Natural killer cell (primary cell): ENCODE measurements around the gene GRID2. TPM values are rescaled to one million over a fixed set of nuclear protein-coding genes. Genes with fewer than 3 reads are reported as not detected.

ENCODE experiments used
- ATAC-seq, 3 donors: fragments of 150-1000 bp in 2 of 3; fragments of 200-7000 bp in 1 of 3; cut with Tn5 transposase; 1 replicate in 1 of 3; 2 replicates in 2 of 3; pipeline ENCODE4 v1.10.0; 2021; ENCODE audit warnings: mild to moderate bottlenecking in 2 of 3, moderate library complexity in 2 of 3
- DNase-seq, 2 donors: peaks; one replicate each; pipeline versions ENCODE4 v3.0.0 to v3.0.0-alpha.2; 2013 to 2021; ENCODE audit warnings: mixed read lengths in 1 of 2
- H3K27ac ChIP-seq: one replicate; pipeline ENCODE4 v1.5.1; 2013; ENCODE audit warnings: mild to moderate bottlenecking, low read length
- H3K27me3 ChIP-seq: one replicate; pipeline ENCODE4 v1.6.1; 2013; ENCODE audit warnings: low read length; ENCODE audit not compliant: control insufficient read depth, insufficient read depth
- H3K36me3 ChIP-seq: one replicate; pipeline ENCODE4 v1.6.1; 2013; ENCODE audit warnings: low read length; ENCODE audit not compliant: control insufficient read depth, insufficient read depth
- H3K4me1 ChIP-seq: one replicate; pipeline ENCODE4 v1.6.1; 2013; ENCODE audit warnings: low read length; ENCODE audit not compliant: control insufficient read depth, insufficient read depth
- H3K4me3 ChIP-seq: one replicate; pipeline ENCODE4 v1.5.1; 2013; ENCODE audit warnings: low read length
- H3K9me3 ChIP-seq: one replicate; pipeline ENCODE4 v1.6.1; 2013; ENCODE audit warnings: low read length; ENCODE audit not compliant: control insufficient read depth, insufficient read depth
- H3K27ac Mint-ChIP-seq, 2 donors: one replicate each; pipeline ENCODE4 v1.8.0; 2022; ENCODE audit warnings: mild to moderate bottlenecking in 2 of 2, mixed read lengths in 2 of 2, moderate library complexity in 1 of 2
- H3K27me3 Mint-ChIP-seq, 2 donors: one replicate each; pipeline ENCODE4 v1.8.0; 2022; ENCODE audit warnings: low read depth in 2 of 2, mixed read lengths in 2 of 2
- H3K36me3 Mint-ChIP-seq: one replicate; pipeline ENCODE4 v1.8.0; 2022; ENCODE audit warnings: mixed read lengths
- H3K4me1 Mint-ChIP-seq, 2 donors: one replicate each; pipeline ENCODE4 v1.8.0; 2022; ENCODE audit warnings: mixed read lengths in 2 of 2
- H3K4me3 Mint-ChIP-seq: one replicate; pipeline ENCODE4 v1.8.0; 2022; ENCODE audit warnings: mild to moderate bottlenecking, moderate library complexity, mixed read lengths
- H3K9me3 Mint-ChIP-seq, 2 donors: one replicate each; pipeline ENCODE4 v1.8.0; 2022; ENCODE audit warnings: mixed read lengths in 2 of 2
- WGBS: methylation state at CpG from one replicate; pipeline ENCODE4 v1.1.7; 2013; ENCODE audit warnings: missing lambda C conversion rate; ENCODE audit not compliant: insufficient coverage; 5-methylcytosine and 5-hydroxymethylcytosine counted together
- intact Hi-C: fragments of 100-400 bp; cut with micrococcal nuclease; formaldehyde crosslinking; loops from one replicate; pipeline ENCODE4 v1.14.2; 2022
- total RNA-seq, 4 donors: library from RNA; stranded (reverse); fragments of 120-200 nt in 1 of 4; gene quantifications; one replicate each; pipeline versions ENCODE4 v1.2.3 to v1.2.4, GENCODE V29; 2013 to 2022
- TF ChIP-seq, protein P1 (sequence below): fragments of 200-600 bp; IDR thresholded peaks from one replicate; pipeline ENCODE4 v1.8.0; 2022; ENCODE audit warnings: antibody characterized with exemption

GRID2 gene
- total RNA-seq, 3 donors from 2014 or later (not counting 1 experiment from before 2014, with no cell fraction given), result not detected

DNA sequence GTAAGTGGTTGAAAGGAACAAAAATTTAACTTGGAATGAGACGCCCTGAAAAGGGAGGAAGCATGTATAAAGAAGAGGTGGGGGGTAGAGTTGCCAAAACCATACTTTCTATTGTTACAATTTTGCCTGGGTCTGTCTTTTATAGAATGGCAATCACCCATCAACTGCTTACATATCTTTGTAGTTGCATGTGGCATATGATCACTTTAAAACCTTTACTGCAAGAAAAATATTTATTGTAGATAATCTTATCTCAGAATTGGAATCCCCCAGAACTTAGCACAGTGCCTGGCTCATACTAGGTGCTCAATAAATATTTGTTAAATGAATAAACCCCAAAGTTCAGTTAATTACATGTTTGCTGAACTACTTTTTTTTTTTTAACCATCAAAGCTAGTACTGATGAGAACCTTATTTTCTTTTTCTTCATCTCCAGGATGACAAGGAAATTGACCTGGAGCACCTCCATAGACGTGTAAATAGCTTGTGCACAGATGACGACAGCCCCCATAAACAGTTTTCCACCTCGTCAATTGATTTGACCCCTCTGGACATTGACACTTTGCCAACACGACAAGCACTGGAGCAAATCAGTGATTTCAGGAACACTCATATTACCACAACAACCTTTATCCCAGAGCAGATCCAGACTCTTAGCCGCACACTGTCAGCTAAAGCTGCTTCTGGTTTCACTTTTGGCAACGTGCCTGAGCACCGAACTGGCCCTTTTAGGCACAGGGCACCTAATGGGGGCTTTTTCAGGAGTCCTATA lies 1468.1 kb downstream of the GRID2 start:
- H3K4me1 Mint-ChIP-seq, result no peaks in the 10 kb centered on the region
- DNase-seq, result no peak

DNA sequence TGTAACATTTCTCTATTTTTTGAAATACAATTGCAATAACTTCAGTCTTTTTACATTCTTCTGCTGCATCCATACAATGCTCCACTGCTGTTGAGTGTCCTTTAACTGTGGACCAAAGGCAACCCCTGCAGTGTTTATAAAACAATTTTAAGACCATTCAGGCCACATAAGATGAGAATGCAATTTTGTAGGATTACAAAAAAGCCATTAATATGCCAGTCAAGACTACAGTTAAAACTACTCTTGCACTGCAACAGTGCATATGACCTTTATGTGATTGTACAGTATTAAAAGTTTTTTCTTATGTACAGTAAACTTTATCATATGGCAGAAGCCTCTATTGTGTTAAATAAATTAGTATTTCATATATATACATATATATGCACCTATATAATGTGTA lies 1469.1 kb downstream of the GRID2 start:
- Mint-ChIP-seq H3K27ac (no peak overlapping the region), H3K27me3 (no peaks in the 10 kb centered on the region), H3K9me3 (peaks cover 0 to 4% of the 10 kb centered on the region in 2 donors), H3K4me1 (no peaks in the 10 kb centered on the region), H3K4me3 (no peak overlapping the region), H3K36me3 (no peaks in the 10 kb centered on the region)
- Histone ChIP-seq H3K9me3 (no peaks in the 10 kb centered on the region), H3K36me3 (no peaks in the 10 kb centered on the region), H3K4me1 (no peaks in the 10 kb centered on the region), H3K27ac (no peak overlapping the region), H3K27me3 (no peaks in the 10 kb centered on the region), H3K4me3 (no peak overlapping the region)
- no peak for DNase-seq
- TF ChIP-seq, protein P1, sequence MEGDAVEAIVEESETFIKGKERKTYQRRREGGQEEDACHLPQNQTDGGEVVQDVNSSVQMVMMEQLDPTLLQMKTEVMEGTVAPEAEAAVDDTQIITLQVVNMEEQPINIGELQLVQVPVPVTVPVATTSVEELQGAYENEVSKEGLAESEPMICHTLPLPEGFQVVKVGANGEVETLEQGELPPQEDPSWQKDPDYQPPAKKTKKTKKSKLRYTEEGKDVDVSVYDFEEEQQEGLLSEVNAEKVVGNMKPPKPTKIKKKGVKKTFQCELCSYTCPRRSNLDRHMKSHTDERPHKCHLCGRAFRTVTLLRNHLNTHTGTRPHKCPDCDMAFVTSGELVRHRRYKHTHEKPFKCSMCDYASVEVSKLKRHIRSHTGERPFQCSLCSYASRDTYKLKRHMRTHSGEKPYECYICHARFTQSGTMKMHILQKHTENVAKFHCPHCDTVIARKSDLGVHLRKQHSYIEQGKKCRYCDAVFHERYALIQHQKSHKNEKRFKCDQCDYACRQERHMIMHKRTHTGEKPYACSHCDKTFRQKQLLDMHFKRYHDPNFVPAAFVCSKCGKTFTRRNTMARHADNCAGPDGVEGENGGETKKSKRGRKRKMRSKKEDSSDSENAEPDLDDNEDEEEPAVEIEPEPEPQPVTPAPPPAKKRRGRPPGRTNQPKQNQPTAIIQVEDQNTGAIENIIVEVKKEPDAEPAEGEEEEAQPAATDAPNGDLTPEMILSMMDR, result no peak
- intact Hi-C loops, result no loop called here
- ATAC-seq, result no peak

More for the DNA sequence above, 1468.1 kb downstream of the GRID2 start:
- no peak overlapping the region for H3K27ac Mint-ChIP-seq
- no peak overlapping the region for H3K27ac ChIP-seq
- TF ChIP-seq, protein P1, result no peak
- no peaks in the 10 kb centered on the region for H3K4me1 ChIP-seq
- no peak overlapping the region for H3K4me3 ChIP-seq
- peaks cover 0 to 4% of the 10 kb centered on the region in 2 donors for H3K9me3 Mint-ChIP-seq
- H3K36me3 ChIP-seq, result no peaks in the 10 kb centered on the region
- no peaks in the 10 kb centered on the region for H3K9me3 ChIP-seq
- H3K36me3 Mint-ChIP-seq, result no peaks in the 10 kb centered on the region
- 84% methylated on average over 8 of the region's 8 CpGs for WGBS
- H3K27me3 ChIP-seq, result no peaks in the 10 kb centered on the region
- H3K27me3 Mint-ChIP-seq, result no peaks in the 10 kb centered on the region
- ATAC-seq, result no peak
- H3K4me3 Mint-ChIP-seq, result no peak overlapping the region
- intact Hi-C loops, result no loop called here

DNA sequence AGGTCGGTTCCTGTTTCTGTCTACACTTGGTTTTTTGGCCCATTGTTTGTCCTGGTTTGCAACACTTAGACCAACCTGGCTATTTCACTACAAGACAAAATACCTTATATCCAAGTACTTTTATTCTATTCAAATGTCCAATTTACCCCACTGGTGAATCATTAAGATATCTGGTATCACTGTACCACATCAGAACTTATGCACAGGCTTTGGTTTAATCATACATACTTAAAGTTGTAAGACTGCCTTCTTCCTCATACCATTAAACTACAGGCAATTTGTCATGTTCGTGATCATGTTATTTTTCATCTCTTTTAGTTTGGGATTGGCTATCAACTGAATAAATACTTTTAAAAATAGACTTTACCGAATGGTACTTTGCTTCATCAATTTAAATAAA lies 1471.8 kb downstream of the GRID2 start:
- H3K27me3 ChIP-seq, result no peaks in the 10 kb centered on the region
- H3K36me3 ChIP-seq, result no peaks in the 10 kb centered on the region
- H3K4me1 ChIP-seq, result no peaks in the 10 kb centered on the region
- intact Hi-C loops, result no loop called here
- Mint-ChIP-seq H3K4me3 (no peak overlapping the region), H3K9me3 (peaks cover 1 to 7% of the 10 kb centered on the region in 2 donors), H3K36me3 (no peaks in the 10 kb centered on the region), H3K27ac (no peak overlapping the region), H3K27me3 (no peaks in the 10 kb centered on the region), H3K4me1 (no peaks in the 10 kb centered on the region)
- WGBS, result 88% methylated on average over 1 of the region's 3 CpGs
- no peak overlapping the region for H3K27ac ChIP-seq
- no peak for DNase-seq
- TF ChIP-seq, protein P1, result no peak
- no peak overlapping the region for H3K4me3 ChIP-seq
- no peak for ATAC-seq
- H3K9me3 ChIP-seq, result no peaks in the 10 kb centered on the region
